HepG2 (cell line): ENCODE data around the gene LTBR. TPM values are rescaled to one million over a fixed set of nuclear protein-coding genes. Genes with fewer than 3 reads are reported as not detected.

Experiments
- ATM ChIP-seq: fragments of 450-650 bp; IDR thresholded peaks from 2 replicates; pipeline ENCODE4 v1.7.1; 2017; ENCODE audit warnings: mild to moderate bottlenecking, borderline replicate concordance
- IKZF5 ChIP-seq: IDR thresholded peaks from 2 replicates; pipeline ENCODE4 v1.6.1; 2018; ENCODE audit warnings: missing genetic modification reagents, mild to moderate bottlenecking, missing compliant biosample characterization
- KDM5B ChIP-seq: sonication (generic); formaldehyde crosslinking; IDR thresholded peaks from 2 replicates; pipeline ENCODE4 v1.4.0; 2020; ENCODE audit warnings: missing genetic modification reagents, mild to moderate bottlenecking, borderline replicate concordance
- KMT2B ChIP-seq: IDR thresholded peaks from 2 replicates; pipeline ENCODE4 v1.6.1; 2016; ENCODE audit warnings: missing genetic modification reagents, missing compliant biosample characterization
- NFE2L2 ChIP-seq: fragments of 150-350 bp; IDR thresholded peaks from 2 replicates; pipeline ENCODE4 v1.6.1; 2014; ENCODE audit warnings: low read length
- RFX1 ChIP-seq: fragments of 450-650 bp; IDR thresholded peaks from 2 replicates; pipeline ENCODE4 v1.6.1; 2017
- RNF2 ChIP-seq: fragments of 450-650 bp; conservative IDR thresholded peaks from 2 replicates; pipeline ENCODE4 v1.6.1; 2016; ENCODE audit warnings: low read depth
- SP2 ChIP-seq: sonication (generic); formaldehyde crosslinking; IDR thresholded peaks from 2 replicates; pipeline ENCODE4 v1.5.1; 2020; ENCODE audit warnings: mild to moderate bottlenecking, missing genetic modification reagents
- SRSF1 ChIP-seq: fragments of 200-400 bp; formaldehyde crosslinking; optimal IDR thresholded peaks from 2 replicates; pipeline ENCODE3; 2017; ENCODE audit warnings: mild to moderate bottlenecking, low read depth, low read length, moderate library complexity
- ZBTB1 ChIP-seq: sonication (generic); formaldehyde crosslinking; IDR thresholded peaks from 2 replicates; pipeline ENCODE4 v1.4.0; 2020; ENCODE audit warnings: missing genetic modification reagents, borderline replicate concordance
- ZBTB4 ChIP-seq: sonication (generic); formaldehyde crosslinking; IDR thresholded peaks from 2 replicates; pipeline ENCODE4 v1.4.0; 2020; ENCODE audit warnings: missing genetic modification reagents, mild to moderate bottlenecking, borderline replicate concordance
- ZNF101 ChIP-seq: sonication (generic); formaldehyde crosslinking; IDR thresholded peaks from 2 replicates; pipeline ENCODE4 v1.4.0; 2020; ENCODE audit warnings: mild to moderate bottlenecking, low read depth, missing genetic modification reagents, borderline replicate concordance
- ZNF513 ChIP-seq: sonication (generic); formaldehyde crosslinking; conservative IDR thresholded peaks from 2 replicates; pipeline ENCODE4 v1.5.0; 2020; ENCODE audit warnings: missing genetic modification reagents
- ZNF598 ChIP-seq: sonication (generic); formaldehyde crosslinking; IDR thresholded peaks from 2 replicates; pipeline ENCODE4 v1.5.1; 2020; ENCODE audit warnings: mild to moderate bottlenecking, missing genetic modification reagents, borderline replicate concordance
- ZNF646 ChIP-seq: sonication (generic); formaldehyde crosslinking; IDR thresholded peaks from 2 replicates; pipeline ENCODE4 v1.9.0; 2021; ENCODE audit warnings: mild to moderate bottlenecking, missing genetic modification reagents
- ZNF713 ChIP-seq: sonication (generic); formaldehyde crosslinking; IDR thresholded peaks from 2 replicates; pipeline ENCODE4 v1.4.0; 2020; ENCODE audit warnings: mild to moderate bottlenecking, missing genetic modification reagents
- polyA plus RNA-seq, 8 experiments: library from polyadenylated mRNA; depleted of rRNA in 3 of 8; stranded (reverse) in 7 of 8; unstranded in 1 of 8; fragments of >200 nt; fragmentation: Illumina TruSeq in 4 of 8; extraction: Trizol in 4 of 8; gene quantifications; 2 replicates each; pipeline versions ENCODE4 v1.2.1 to v1.2.3, GENCODE V29; 2011 to 2016; ENCODE audit warnings: low read depth in 4 of 8, missing spikeins in 1 of 8, mixed read lengths in 1 of 8; ENCODE audit not compliant: insufficient read depth in 1 of 8
- total RNA-seq, 5 experiments: library from RNA; depleted of rRNA; stranded (reverse); fragments of >200 nt; fragmentation: Illumina TruSeq; extraction: Trizol; gene quantifications; 2 replicates each; pipeline ENCODE4 v1.2.3, GENCODE V29; 2016; ENCODE audit warnings: low read depth in 1 of 5

LTBR gene
- total and polyA plus RNA-seq, 2 of the 13 experiments (the other 11 are each of a cell fraction or from before 2014, with no cell fraction given): 31.4 to 34.8 TPM

- TF ChIP-seq ZNF646: no peak
- TF ChIP-seq ATM: no peak
- no peak for TF ChIP-seq ZNF513 (CRISPR knock-in tag)
- TF ChIP-seq KDM5B (CRISPR knock-in tag): 0 out of 2 replicates have a peak, but pooled peaks have one; percentile 15
- TF ChIP-seq ZBTB4 (CRISPR knock-in tag): no peak
- TF ChIP-seq RNF2: no peak
- TF ChIP-seq SP2 (CRISPR knock-in tag): no peak
- no peak for TF ChIP-seq KMT2B (CRISPR knock-in tag)
- peak; percentile 13; the same call in 1 of the 2 replicates for TF ChIP-seq ZNF598 (CRISPR knock-in tag)
- TF ChIP-seq SRSF1: peak; percentile 33
- no peak for TF ChIP-seq ZNF713
- no peak for TF ChIP-seq NFE2L2
- no peak for TF ChIP-seq ZNF101 (CRISPR knock-in tag)
- no peak for TF ChIP-seq IKZF5 (CRISPR knock-in tag)
- TF ChIP-seq ZBTB1 (CRISPR knock-in tag): no peak
- no peak for TF ChIP-seq RFX1
These were observed 806 bp downstream of the LTBR start (continued) for GRCh38 chr12:6384499-6385436.
